GM12801 (cell line): ENCODE data around the gene CCDC171.

Experiments used
- CTCF ChIP-seq: IDR thresholded peaks from one replicate; pipeline ENCODE4 v1.5.1; 2011; ENCODE audit warnings: control low read depth; ENCODE audit not compliant: insufficient read length; ENCODE audit errors: extremely low read depth

Gene CCDC171

GRCh38 chr9:15744196-15744595, 191.4 kb downstream of the CCDC171 start:
- TF ChIP-seq CTCF, result no peak

GRCh38 chr9:15746905-15747304, 194.1 kb downstream of the CCDC171 start:
- no peak for TF ChIP-seq CTCF

- TF ChIP-seq CTCF, result no peak
Measured at GRCh38 chr9:15755660-15756059, 202.8 kb downstream of the CCDC171 start.

GRCh38 chr9:15761551-15761950, 208.7 kb downstream of the CCDC171 start:
- no peak for TF ChIP-seq CTCF

- no peak for TF ChIP-seq CTCF
Measured at GRCh38 chr9:15763371-15763770, 210.5 kb downstream of the CCDC171 start.

- TF ChIP-seq CTCF, result no peak
Measured at GRCh38 chr9:15764131-15764530, 211.3 kb downstream of the CCDC171 start.

- no peak for TF ChIP-seq CTCF
Measured at GRCh38 chr9:15769547-15769946, 216.7 kb downstream of the CCDC171 start.

- TF ChIP-seq CTCF, result no peak
Measured at GRCh38 chr9:15778861-15779260, 226.0 kb downstream of the CCDC171 start.
